ENCODE results near the gene BZW2.
"Not testable (repeated sequence)": the region's sequence is repeated elsewhere in the genome, so short reads cannot be mapped to it uniquely, and the experiment has no call there.

BZW2 gene

GRCh38 chr7:16671811-16672210, 25.8 kb downstream of the BZW2 start:
- TF ChIP-seq POLR2A (IDR thresholded peaks at IDR 0.05; ENCODE audit: low read length) (no peak), GATA1 (IDR thresholded peaks at IDR 0.05; ENCODE audit: low read depth, low read length) (no peak)
- DNase-seq, result no peak

DNA sequence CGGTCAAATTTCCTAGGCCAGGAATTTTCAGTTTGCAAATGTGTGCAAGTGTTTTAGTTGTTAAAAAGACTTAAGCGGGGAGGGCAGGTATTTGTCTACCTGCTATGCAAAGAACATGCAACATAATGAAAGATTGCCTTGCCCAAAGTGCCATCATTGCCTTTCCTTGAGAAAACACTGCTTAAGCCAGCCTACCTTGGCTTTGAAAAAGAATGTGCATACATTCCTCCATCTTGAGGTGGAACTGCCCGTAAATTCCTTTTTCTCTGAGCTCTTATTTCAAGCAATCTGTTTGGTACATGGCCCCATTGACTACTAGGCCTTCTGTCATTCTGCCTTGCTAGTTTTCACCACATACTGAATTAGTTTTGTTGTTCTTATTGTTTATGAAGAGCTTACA, 29.3 kb downstream of the BZW2 start:
- DNase-seq, result no peak

GRCh38 chr7:16677978-16678494, 32.1 kb downstream of the BZW2 start:
- no peak for DNase-seq
- TF ChIP-seq POLR2A (IDR thresholded peaks at IDR 0.05; ENCODE audit: low read length) (no peak), GATA1 (IDR thresholded peaks at IDR 0.05; ENCODE audit: low read depth, low read length) (no peak)

More for the DNA sequence above, 29.3 kb downstream of the BZW2 start:
- TF ChIP-seq GATA1 (IDR thresholded peaks at IDR 0.05; ENCODE audit: low read depth, low read length), result no peak
- TF ChIP-seq POLR2A (IDR thresholded peaks at IDR 0.05; ENCODE audit: low read length), result no peak

GRCh38 chr7:16678645-16679566, 32.9 kb downstream of the BZW2 start:
- DNase-seq, result not testable (repeated sequence)

DNA sequence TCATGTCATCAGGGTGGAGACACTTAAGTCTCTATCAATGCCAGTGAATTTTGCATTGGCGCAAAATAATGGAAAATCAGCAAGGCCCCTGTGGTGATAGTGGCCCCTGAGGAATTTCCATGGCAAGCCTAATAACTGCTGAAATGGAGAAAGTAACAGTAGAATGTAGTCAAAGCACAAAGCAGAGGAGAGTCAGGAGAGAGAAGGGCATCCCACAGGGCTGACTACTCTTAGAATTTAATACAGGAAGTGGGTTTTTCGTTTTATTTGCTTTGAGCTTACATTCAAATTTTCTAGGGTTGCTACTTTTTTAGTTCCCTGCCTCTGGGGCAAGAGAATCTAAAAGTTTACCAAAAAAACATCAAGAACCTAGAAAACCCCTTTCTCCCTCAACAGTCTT, 39.0 kb downstream of the BZW2 start:
- peak; percentile 20 to 35 for DNase-seq
- no peak for TF ChIP-seq POLR2A (IDR thresholded peaks at IDR 0.05; ENCODE audit: low read length)
- TF ChIP-seq GATA1 (IDR thresholded peaks at IDR 0.05; ENCODE audit: low read depth, low read length), result no peak

- TF ChIP-seq POLR2A (IDR thresholded peaks at IDR 0.05; ENCODE audit: low read length), result no peak
- no peak for TF ChIP-seq GATA1 (IDR thresholded peaks at IDR 0.05; ENCODE audit: low read depth, low read length)
- no peak for DNase-seq
These were observed 39.6 kb downstream of the BZW2 start for GRCh38 chr7:16685535-16685934.

DNA sequence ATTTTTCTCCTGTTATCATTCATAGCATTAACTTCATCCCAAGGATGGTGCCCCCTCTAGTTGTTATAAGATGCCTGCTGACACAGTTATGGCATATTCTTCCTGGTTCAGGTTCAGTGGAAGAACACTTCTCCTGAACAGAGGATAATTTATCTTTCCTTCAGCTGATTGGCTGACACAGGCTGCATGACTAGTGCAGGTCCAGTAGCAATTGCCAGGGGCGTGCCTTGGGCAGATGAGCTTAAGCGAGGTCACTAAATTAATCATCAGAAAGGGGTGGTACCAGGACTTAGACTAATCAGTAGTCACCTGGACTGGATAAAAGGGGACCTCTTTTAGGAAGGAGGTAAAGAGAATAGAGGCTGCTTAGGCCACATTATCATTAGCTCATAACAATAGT, 42.3 kb downstream of the BZW2 start:
- peak; percentile 57 to 71 for DNase-seq

GRCh38 chr7:16691241-16691640, 45.3 kb downstream of the BZW2 start:
- DNase-seq, result peak; percentile 81 to 90
- no peak for TF ChIP-seq GATA1 (IDR thresholded peaks at IDR 0.05; ENCODE audit: low read depth, low read length)
- TF ChIP-seq POLR2A (IDR thresholded peaks at IDR 0.05; ENCODE audit: low read length), result no peak

More for the DNA sequence above, 42.3 kb downstream of the BZW2 start:
- TF ChIP-seq GATA1 (IDR thresholded peaks at IDR 0.05; ENCODE audit: low read depth, low read length) (no peak), POLR2A (IDR thresholded peaks at IDR 0.05; ENCODE audit: low read length) (no peak)

GRCh38 chr7:16693601-16694318, 47.8 kb downstream of the BZW2 start:
- no peak for DNase-seq
- TF ChIP-seq POLR2A (IDR thresholded peaks at IDR 0.05; ENCODE audit: low read length), result no peak
- no peak for TF ChIP-seq GATA1 (IDR thresholded peaks at IDR 0.05; ENCODE audit: low read depth, low read length)

DNA sequence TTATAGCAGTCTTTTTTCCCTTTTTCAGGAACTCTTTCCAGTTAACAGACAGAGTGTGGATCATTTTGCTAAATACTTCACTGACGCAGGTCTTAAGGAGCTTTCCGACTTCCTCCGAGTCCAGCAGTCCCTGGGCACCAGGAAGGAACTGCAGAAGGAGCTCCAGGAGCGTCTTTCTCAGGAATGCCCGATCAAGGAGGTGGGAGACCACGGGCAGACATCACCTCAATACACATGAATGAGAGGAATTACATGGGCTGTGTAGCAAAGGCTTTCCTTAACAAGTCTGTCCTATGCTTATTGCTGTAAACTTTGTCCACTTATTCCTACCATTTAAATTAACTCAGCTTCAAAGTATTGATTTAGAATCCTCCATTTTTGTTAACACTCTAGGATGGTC, 48.8 kb downstream of the BZW2 start:
- DNase-seq, result no peak
- no peak for TF ChIP-seq GATA1 (IDR thresholded peaks at IDR 0.05; ENCODE audit: low read depth, low read length)
- TF ChIP-seq POLR2A (IDR thresholded peaks at IDR 0.05; ENCODE audit: low read length), result no peak

DNA sequence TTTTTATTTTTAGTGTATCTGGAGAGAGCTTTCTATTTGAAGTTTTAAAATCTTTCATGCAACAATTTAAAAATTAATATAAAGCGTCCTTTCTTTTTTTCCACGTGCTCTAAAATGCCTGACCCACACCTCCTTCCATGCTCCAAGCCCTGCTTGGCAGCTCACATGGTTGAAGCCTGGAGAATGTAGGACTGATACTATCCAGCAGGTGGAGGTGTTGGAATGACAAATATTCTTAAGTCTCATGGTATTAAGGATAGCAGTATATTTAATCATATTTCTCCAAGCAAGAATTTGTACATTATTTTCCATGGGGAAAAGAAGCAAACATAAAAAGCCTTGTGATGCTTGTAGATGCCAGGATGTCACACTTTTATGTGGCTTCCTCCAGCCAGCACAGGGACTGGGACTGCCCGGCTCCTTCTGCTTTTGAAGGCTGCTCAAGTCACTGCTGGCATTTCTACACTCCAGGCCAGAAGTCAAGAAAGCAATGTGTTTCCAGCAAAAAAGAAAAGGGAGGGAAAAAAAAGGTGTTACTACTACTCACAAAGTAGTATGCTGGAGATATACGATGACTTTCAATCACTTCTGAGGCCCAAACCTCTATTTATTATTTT, 49.7 kb downstream of the BZW2 start:
- peak; percentile 75 to 87 for DNase-seq
- TF ChIP-seq GATA1 (IDR thresholded peaks at IDR 0.05; ENCODE audit: low read depth, low read length) (no peak), POLR2A (IDR thresholded peaks at IDR 0.05; ENCODE audit: low read length) (no peak)

- no peak for DNase-seq
- no peak for TF ChIP-seq POLR2A (IDR thresholded peaks at IDR 0.05; ENCODE audit: low read length)
- TF ChIP-seq GATA1 (IDR thresholded peaks at IDR 0.05; ENCODE audit: low read depth, low read length), result no peak
These were observed 51.7 kb downstream of the BZW2 start for GRCh38 chr7:16697507-16698199.

- TF ChIP-seq GATA1 (IDR thresholded peaks at IDR 0.05; ENCODE audit: low read depth, low read length) (no peak), POLR2A (IDR thresholded peaks at IDR 0.05; ENCODE audit: low read length) (no peak)
- DNase-seq, result no peak
These were observed 52.4 kb downstream of the BZW2 start for GRCh38 chr7:16698200-16698905.
